GM19193 (cell line): ENCODE measurements around the gene RHOXF2B.
"Not testable (repeated sequence)": the region's sequence is repeated elsewhere in the genome, so short reads cannot be mapped to it uniquely, and the experiment has no call there.

Experiments
- POLR2A ChIP-seq: IDR thresholded peaks from 4 replicates; pipeline ENCODE4 v1.6.1; 2011; ENCODE audit not compliant: insufficient read depth, insufficient read length; ENCODE audit errors: extremely low read depth

Gene RHOXF2B

DNA sequence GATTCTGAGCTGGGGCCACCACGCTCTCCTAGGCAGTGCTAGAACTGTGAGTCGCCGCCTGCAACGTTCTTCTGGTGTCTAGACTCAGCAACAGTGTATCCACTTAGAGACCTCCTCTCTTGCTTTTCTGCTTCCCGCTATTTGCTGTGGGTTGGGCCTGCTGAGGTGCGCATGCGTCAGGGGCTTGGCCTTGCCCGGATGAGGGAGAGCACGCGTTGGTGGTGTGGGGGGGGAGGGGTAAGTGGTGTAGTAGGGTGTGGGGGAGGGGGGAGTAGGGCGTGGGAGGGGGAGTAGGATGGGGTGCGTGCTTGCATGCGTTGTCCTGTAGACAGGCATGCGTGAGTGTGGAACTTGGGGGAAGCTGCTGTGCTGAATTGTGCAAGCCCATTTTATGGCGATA is at the start of gene RHOXF2B:
Gene RHOXF2B, minus strand, starts transcription at position 101 of the 400 bp plus-strand sequence. CDS start 138 bp downstream, outside the sequence.
- TF ChIP-seq POLR2A, result not testable (repeated sequence)

- no peak for TF ChIP-seq POLR2A
Measured at GRCh38 chrX:120125444-120125843, 48.0 kb upstream of the RHOXF2B start.

GRCh38 chrX:120120223-120120622 is 42.7 kb upstream of the RHOXF2B start:
- TF ChIP-seq POLR2A, result no peak

GRCh38 chrX:120115438-120115963 is 38.0 kb upstream of the RHOXF2B start, which contains the start of gene RHOXF1:
TSS of gene RHOXF1 (minus strand) at chrX:120115913. CDS start at chrX:120115862, 51 bp downstream.
- TF ChIP-seq POLR2A, result no peak

DNA sequence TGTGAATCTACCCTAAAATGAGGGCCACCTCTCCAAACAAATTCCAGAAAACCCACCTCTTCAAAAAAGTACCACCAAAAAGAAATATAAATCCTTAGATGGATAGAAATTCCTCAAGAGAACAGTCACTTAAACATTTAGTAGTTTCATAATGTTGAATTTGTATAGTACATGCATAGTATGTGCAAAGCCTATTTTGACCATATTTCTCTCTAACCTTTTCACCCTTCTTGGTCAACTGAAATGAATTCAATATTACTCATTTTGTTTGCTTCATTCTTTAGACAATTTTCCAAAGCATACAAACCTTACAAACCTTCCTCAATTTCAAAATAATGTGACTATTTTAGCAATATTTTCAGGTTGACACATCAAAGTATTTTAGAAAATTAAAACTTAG is 34.1 kb upstream of the RHOXF2B start:
- no peak for TF ChIP-seq POLR2A

- TF ChIP-seq POLR2A, result no peak
Measured at GRCh38 chrX:120109378-120109777, 31.9 kb upstream of the RHOXF2B start.

DNA sequence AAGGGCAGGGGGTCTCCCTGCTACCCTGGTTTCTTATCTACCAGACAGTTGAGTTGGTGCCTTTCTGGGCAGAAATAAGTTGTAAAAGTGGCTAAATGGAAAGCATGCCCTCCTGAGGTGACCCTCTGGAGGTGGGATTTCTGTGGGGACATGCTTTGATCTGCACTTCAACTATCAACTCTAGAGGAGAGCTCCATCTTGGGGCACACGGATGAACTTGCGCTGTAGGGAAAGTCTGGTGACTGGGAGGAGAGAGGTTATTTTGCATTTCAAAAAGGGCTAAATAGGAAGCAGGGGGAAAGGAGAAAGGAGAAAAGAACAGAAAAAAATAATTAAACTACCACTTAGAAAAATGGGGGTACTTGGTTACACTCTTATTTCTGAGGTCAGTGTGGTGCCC is 12.7 kb upstream of the RHOXF2B start:
- TF ChIP-seq POLR2A, result no peak

DNA sequence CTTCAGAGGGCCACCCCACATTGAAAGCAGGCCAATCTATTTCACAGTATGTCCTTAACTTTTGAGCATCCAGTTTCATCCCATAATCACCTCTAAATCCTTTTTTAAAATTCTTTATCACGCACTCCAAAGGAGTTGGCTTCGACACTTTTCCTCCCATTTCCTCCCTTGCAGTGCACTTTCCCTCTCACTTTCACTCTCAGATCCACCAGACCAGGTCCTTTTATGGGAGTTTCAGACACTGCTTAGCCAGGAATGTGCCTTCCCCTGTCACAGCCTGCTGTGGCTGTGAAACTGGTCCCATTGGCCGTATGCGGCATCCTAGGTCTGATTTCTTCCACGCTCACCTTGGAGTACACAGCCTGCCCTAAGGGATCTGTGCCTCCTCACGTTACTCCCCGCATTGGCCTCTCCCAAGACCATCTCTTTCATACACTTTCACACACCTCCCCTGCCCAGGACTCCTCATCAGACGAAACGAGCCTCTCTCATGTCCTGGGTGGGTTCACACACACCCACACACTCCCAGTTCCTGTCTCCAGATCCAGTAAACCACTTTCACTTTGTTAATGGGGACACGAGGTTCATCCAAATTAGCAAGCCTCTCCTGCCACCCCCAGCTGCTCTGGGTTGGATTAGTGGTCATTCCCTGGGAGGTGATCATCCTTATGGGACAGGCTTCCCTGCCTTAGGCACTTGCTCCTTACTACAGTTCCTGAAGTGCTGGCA is 10.0 kb upstream of the RHOXF2B start:
- TF ChIP-seq POLR2A, result no peak

DNA sequence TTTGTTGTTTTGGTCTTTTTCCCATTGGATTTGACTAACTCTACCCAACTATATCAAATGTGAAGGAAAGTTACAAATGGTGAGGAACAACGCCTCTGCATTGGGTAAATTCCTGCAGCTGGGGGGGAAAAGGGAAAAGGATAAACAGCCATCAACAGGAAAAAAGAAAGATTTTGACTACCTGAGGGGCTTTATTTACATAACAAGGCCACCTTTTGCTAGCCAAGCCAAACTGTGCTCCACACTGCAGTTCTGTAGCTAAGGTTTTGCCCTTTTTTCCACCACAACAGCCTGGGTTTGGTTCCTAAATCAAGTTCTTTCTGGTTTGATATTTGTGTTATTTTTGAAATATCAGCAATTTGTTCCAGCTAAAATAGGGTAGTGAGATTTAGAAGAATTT is 40.8 kb downstream of the RHOXF2B start:
- TF ChIP-seq POLR2A, result no peak

- TF ChIP-seq POLR2A, result no peak
Measured at GRCh38 chrX:120029354-120029753, 48.1 kb downstream of the RHOXF2B start.

GRCh38 chrX:120023259-120023658 is 54.2 kb downstream of the RHOXF2B start:
- TF ChIP-seq POLR2A, result no peak

DNA sequence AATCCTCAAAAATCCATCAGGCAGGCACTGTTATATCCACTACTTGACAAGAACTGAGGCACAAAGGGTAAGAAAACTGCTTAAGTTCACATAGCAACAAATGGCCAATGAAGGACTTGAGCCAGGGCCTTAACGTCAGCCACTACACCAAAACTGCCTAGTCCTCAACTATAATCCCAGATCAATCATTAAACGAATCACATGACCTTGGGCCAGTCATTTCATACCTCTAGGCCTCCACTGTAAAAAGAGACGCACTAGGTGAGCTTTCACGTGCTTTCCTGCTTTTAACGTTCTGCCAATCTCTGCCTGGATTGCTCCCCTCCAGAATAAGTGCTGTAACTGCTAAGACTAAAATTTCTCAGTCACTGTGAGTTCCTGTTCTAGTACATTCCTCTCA is 54.7 kb downstream of the RHOXF2B start:
- no peak for TF ChIP-seq POLR2A
